Keratinocyte (primary cell): ENCODE results near the gene SNX19.

Experiments
- CTCF ChIP-seq, 3 experiments: IDR thresholded peaks in 1 of 3; conservative IDR thresholded peaks in 1 of 3; optimal IDR thresholded peaks in 1 of 3; 2 replicates in 2 of 3; 3 replicates in 1 of 3; pipeline versions ENCODE3 to v1.5.1; 2011; ENCODE audit warnings: low read length in 3 of 3, mild to moderate bottlenecking in 3 of 3, moderate library complexity in 2 of 3, control low read depth in 1 of 3, inconsistent platforms in 1 of 3; ENCODE audit not compliant: insufficient read depth in 2 of 3; ENCODE audit errors: extremely low read depth in 1 of 3
- EZH2 ChIP-seq: IDR thresholded peaks from one replicate; pipeline ENCODE4 v1.6.1; 2012; ENCODE audit warnings: inconsistent platforms, mild to moderate bottlenecking, low read length, moderate library complexity

GRCh38 chr11:130832566-130833425 lies 83.5 kb downstream of the SNX19 start:
- TF ChIP-seq EZH2 (no peak), CTCF (optimal IDR thresholded peaks at IDR 0.05 in 1 of 3, IDR thresholded peaks at IDR 0.05 in 1 of 3, conservative IDR thresholded peaks at IDR 0.05 in 1 of 3; ENCODE audit: extremely low read depth in 1 of 3, insufficient read depth in 2 of 3, low read length in 3 of 3) (no peak)
